ENCODE measurements around the gene ZNF561.
"Not testable (repeated sequence)": the region's sequence is repeated elsewhere in the genome, so short reads cannot be mapped to it uniquely, and the experiment has no call there.

DNA sequence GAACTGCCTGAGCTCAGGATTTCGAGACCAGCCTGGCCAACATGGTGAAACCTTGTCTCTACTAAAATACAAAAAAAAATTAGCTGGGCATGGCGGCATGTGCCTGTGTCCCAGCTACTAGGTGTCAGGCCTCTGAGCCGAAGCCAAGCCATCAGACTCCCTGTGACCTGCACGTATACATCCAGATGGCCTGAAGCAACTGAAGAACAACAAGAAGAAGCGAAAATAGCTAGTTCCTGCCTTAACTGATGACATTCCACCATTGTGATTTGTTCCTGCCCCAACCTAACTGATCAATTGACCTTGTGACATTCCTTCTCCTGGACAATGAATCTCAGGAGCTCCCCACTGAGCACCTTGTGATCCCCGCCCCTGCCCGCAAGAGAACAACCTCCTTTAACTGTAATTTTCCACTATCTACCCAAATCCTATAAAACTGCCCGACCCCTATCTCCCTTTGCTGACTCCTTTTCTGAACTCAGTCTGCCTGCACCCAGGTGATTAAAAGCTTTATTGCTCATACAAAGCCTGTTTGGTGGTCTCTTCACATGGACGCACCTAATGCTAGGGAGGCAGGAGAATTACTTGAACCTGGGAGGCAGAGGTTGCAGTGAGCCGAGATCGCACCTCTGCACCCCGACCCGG, 38.8 kb downstream of the ZNF561 start:
- TF ChIP-seq NR3C1 (IDR thresholded peaks at IDR 0.05); CEBPB (IDR thresholded peaks at IDR 0.05); CBX2 (IDR thresholded peaks at IDR 0.05; ENCODE audit: borderline replicate concordance, low read depth); CHD2 (IDR thresholded peaks at IDR 0.05; ENCODE audit: low read length, partially characterized antibody); RARB (CRISPR knock-in tag; IDR thresholded peaks at IDR 0.05); RAD21 (conservative IDR thresholded peaks at IDR 0.05 in 1 of 2, IDR thresholded peaks at IDR 0.05 in 1 of 2); NFE2L2 (conservative IDR thresholded peaks at IDR 0.05; ENCODE audit: low read length): not testable (repeated sequence)
- TF ChIP-seq, protein P1, sequence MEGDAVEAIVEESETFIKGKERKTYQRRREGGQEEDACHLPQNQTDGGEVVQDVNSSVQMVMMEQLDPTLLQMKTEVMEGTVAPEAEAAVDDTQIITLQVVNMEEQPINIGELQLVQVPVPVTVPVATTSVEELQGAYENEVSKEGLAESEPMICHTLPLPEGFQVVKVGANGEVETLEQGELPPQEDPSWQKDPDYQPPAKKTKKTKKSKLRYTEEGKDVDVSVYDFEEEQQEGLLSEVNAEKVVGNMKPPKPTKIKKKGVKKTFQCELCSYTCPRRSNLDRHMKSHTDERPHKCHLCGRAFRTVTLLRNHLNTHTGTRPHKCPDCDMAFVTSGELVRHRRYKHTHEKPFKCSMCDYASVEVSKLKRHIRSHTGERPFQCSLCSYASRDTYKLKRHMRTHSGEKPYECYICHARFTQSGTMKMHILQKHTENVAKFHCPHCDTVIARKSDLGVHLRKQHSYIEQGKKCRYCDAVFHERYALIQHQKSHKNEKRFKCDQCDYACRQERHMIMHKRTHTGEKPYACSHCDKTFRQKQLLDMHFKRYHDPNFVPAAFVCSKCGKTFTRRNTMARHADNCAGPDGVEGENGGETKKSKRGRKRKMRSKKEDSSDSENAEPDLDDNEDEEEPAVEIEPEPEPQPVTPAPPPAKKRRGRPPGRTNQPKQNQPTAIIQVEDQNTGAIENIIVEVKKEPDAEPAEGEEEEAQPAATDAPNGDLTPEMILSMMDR (IDR thresholded peaks at IDR 0.05): not testable (repeated sequence)
- TF ChIP-seq, protein P2, sequence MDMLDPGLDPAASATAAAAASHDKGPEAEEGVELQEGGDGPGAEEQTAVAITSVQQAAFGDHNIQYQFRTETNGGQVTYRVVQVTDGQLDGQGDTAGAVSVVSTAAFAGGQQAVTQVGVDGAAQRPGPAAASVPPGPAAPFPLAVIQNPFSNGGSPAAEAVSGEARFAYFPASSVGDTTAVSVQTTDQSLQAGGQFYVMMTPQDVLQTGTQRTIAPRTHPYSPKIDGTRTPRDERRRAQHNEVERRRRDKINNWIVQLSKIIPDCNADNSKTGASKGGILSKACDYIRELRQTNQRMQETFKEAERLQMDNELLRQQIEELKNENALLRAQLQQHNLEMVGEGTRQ (IDR thresholded peaks at IDR 0.05): not testable (repeated sequence)
- TF ChIP-seq, protein P3, sequence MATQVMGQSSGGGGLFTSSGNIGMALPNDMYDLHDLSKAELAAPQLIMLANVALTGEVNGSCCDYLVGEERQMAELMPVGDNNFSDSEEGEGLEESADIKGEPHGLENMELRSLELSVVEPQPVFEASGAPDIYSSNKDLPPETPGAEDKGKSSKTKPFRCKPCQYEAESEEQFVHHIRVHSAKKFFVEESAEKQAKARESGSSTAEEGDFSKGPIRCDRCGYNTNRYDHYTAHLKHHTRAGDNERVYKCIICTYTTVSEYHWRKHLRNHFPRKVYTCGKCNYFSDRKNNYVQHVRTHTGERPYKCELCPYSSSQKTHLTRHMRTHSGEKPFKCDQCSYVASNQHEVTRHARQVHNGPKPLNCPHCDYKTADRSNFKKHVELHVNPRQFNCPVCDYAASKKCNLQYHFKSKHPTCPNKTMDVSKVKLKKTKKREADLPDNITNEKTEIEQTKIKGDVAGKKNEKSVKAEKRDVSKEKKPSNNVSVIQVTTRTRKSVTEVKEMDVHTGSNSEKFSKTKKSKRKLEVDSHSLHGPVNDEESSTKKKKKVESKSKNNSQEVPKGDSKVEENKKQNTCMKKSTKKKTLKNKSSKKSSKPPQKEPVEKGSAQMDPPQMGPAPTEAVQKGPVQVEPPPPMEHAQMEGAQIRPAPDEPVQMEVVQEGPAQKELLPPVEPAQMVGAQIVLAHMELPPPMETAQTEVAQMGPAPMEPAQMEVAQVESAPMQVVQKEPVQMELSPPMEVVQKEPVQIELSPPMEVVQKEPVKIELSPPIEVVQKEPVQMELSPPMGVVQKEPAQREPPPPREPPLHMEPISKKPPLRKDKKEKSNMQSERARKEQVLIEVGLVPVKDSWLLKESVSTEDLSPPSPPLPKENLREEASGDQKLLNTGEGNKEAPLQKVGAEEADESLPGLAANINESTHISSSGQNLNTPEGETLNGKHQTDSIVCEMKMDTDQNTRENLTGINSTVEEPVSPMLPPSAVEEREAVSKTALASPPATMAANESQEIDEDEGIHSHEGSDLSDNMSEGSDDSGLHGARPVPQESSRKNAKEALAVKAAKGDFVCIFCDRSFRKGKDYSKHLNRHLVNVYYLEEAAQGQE (IDR thresholded peaks at IDR 0.05): not testable (repeated sequence)

Data from A549 (cell line).